GM19397 (cell line): ENCODE measurements around the gene COQ5.
"Not testable (repeated sequence)": the region's sequence is repeated elsewhere in the genome, so short reads cannot be mapped to it uniquely, and the experiment has no call there.

Source experiments
- ATAC-seq: cut with Tn5 transposase; IDR thresholded peaks from one replicate; pipeline ENCODE4 v1.9.1; 2021; ENCODE audit warnings: mild to moderate bottlenecking, moderate library complexity; ENCODE audit not compliant: unreplicated experiment

The COQ5 gene

DNA sequence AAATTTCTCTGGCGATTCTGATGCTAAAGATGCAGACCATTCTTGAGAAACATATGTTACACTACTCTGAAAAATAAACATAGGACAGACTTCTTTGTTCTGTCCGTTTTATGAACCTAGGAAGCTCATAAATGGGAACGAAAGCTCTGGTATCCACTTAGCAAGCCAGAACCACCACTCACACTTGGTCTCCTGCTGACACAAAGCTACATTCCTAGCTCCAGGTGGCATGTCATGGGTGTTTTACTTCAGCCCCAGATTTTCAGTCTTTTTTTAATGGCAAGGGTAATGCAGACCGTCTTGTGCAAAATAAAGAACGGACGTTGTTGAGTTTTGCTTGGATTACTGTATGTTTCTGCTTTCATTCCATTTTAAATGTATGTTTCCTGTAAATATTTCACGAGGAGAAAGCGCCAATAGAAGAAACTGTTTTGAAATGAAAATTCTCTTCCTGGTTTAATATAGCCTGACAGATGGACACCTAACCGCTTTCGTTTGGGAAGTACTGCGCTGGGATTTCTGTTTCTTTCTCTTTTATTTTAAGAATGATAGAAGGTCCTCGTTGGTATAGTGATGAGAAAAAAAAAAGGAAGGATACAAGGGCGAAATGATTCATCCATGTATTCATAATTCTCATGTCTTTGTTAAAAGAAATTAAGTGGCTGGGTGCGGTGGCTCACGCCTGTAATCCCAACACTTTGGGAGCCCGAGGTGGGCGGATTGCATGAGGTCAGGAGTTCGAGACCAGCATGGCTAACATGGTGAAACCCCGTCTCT, 871 bp upstream of the COQ5 start:
- no peak for ATAC-seq

DNA sequence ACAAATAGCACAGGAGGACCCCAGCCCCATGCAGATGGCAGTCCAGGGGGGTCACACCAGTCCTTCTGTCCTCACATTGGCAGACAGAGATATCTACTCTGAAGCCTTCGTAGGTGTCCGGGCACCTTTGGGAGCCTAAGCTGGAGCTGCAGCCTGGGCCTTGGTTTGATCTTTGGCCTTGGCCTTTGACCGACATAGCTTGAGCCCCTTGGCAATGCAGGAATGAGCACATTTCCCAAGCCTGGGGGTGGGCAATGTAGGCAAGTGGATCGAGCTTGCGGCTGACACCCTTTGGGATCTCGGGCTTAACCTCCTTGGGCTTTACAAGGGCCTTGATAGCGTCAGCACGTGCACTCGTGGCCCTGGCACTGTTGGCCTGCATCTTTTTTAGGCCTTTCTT, 6.4 kb downstream of the COQ5 start:
- no peak for ATAC-seq

DNA sequence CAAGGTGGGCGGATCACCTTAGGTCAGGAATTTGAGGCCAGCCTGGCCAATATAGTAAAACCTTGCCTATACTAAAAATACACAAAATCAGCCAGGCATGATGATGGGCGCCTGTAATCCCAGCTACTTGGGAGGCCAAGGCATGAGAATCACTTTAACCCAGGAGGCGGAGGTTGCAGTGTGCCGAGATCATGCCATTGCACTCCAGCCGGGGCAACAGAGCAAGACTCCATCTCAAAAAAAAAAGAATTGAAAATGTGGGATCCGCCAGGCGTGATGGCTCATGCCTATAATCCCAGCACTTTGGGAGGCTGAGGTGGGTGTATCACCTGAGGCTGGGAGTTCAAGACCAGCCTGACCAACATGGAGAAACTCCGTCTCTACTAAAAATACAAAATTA, 9.6 kb downstream of the COQ5 start:
- not testable (repeated sequence) for ATAC-seq

DNA sequence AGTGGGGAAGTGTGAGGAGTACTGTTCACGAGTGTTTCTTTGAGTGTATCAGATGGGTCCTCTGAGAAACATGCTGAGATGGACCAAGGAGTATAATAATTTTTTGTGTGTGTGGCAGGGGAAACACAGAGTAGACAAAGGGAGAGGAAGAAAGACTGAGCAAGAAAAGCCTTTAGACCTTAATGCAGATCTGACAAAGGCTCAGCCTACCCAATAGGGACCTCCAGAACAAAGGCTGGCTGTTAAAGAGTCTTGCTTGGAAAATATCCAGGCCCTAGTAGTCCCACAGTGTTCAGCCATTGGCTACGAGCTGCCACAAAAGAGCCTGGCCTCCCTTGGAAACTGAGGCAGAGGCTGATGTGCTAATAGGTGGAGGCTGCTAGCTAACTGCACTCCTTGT, 13.5 kb downstream of the COQ5 start:
- no peak for ATAC-seq

DNA sequence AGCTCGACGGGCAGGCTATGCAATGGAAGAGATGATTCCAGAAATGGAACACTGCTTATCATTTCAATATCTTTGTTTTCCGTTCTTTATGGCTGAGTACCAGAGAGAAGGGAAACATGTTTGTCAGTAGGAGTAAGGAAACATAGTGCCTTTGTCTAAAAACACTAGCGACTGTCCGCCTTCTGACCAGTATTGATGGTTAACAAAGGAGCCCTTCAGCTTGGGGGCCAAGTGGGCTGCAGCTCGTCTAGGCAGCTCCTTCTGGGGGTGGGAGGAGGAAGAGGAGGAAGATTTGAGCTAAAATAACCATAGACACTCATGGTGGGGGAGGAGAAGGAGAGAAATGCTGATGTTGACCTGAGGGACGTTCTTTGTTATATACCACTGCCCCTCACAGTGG, 15.0 kb downstream of the COQ5 start:
- ATAC-seq, result no peak

DNA sequence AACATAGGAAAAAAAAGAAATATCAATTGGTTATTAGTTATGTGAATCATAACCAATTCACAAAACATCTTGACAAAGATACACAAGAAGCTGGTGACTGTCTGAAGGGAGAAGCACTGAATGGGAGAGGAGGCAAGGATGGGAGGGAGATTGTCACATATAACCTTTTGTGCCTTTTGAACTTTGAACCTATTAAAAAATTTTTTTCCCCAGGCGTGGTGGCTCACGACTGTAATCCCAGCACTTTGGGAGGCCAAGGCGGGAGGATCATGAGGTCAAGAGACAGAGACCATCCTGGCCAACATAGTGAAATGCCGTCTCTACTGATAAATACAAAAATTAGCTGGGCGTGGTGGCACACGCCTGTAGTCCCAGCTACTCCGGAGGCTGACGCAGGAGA, 20.4 kb downstream of the COQ5 start:
- ATAC-seq, result no peak

DNA sequence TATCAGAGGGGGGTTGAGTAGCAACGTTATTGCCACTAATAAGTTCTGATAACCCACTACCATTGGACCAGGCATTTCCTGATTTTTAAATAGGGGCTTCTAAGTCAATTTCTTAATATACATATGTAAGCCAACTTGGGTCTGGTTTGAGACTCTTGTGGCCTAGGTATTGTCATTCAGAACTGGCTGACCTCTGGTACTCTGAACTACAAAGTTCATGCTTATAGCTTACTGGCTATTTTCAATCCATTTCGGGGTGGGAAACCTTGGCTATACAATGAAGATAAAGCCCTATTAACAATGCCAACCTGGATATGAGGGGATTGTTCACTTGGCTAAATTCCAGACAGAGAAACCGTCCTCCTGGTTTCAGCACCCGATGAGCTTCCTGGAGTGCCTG, 24.4 kb downstream of the COQ5 start:
- no peak for ATAC-seq

DNA sequence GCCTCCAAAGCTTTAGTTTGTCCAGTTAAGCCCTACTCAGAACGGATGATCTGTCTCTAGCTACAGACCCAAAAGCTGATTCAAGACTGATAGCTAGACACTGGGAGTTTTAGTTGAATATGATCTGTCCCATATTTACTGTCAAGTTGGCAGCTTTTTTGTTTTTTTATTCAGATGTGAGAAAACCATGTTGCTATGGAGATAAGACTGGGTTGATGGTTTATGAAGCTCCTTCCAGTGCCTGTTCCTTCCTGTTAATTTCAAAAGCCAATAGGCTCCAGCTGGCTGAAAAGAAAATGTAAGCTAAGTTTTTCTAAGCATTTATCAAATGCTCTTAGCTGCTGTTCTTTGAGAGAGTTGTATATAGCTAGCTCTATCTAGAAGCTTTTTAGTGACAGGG, 28.4 kb downstream of the COQ5 start:
- no peak for ATAC-seq

DNA sequence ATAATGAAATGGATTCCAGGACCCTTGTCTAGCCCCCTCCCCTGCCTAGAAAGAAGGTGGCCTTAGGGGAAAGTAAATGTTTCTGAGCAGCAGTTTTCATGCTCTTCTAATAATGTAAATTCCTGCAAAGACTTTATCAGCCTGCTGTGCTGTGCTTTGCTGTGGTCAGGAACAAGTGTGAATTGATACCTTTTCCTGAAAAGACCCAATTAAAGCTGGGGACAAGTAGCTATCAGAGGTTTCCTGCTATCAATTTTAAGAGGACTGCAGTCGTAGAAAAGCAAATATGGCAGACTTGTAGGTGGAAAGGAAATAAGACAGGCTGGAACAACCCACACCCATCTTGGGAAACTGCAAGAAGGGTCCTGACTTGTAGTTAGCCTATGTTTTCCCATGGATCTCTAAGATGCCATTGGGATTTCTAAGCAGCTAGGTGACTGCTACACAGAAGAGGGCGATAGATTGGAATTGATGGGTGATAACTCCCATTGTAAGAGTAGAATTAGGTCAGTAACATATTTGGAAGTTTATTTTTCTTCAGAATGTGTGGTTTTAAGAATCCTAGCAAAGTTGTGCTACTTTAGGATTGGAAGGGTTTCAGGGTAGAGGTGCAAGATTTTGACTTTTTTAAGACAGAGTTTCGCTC, 30.0 kb downstream of the COQ5 start:
- no peak for ATAC-seq

DNA sequence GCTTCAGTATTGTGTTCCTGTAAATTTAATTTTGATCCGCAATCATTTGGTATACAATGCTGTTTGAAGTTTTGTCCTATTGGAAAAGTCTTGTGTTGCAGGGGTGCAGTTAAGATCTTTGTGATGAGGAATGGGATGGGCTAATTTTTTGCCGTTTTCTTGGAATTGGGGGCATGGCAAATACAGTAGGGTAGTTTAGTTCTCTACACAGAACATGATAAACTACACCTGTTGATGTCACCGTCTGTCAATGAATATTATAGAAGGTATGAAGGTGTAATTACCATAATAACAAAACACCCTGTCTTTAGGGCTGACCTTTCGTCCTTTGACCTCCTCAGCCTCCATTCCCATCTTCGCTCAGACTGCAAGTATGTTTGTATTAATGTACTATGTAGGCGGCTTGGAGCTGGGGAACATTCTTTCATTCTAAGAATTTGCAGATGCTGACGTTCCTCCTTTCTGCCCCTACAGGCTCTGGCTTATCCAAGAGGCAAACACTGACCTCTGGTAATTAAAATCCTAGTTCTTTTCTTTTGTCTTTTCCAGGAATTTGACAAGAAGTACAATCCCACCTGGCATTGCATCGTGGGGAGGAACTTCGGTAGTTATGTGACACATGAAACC, 31.3 kb downstream of the COQ5 start:
- no peak for ATAC-seq

DNA sequence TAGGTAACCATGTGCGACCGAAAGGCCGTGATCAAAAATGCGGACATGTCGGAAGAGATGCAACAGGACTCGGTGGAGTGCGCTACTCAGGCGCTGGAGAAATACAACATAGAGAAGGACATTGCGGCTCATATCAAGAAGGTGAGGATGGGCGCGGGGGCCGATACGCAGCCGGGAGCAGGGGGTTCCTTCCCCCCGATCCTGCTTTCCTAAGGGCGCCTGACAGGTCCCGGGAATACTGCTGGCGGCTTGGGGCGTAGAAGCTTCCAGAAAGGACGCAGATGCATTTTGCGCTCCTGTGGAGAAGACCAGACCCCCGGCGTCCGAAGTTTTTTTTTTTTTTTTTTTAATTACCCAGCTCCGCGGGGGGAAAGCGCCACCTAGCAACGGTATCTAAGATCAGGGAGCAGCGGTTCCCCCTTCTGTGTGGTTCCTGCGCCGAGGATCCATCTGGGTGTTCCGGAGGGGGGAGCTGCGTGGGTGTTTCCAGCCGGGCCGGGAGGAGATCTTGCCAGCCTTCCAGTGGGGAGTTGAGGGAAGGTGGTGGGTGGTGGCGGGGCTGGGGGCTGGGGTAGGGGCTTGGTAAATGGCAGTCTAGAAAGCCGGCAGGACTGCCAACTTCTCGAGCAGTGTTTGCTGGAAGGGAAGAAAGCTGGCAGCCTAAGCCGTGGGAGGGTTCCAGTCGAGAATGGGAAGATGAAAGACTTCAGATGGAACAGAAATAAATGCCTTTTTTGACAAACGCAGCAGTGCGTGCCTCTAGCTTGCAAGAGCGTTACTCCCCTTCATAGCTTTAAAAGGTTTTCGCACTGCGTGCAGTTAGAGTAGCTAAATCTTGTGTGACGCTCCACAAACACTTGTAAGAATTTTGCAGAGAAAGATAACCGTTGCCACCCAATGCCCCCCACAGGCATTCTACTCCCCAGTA, 32.3 kb downstream of the COQ5 start:
- no peak for ATAC-seq

DNA sequence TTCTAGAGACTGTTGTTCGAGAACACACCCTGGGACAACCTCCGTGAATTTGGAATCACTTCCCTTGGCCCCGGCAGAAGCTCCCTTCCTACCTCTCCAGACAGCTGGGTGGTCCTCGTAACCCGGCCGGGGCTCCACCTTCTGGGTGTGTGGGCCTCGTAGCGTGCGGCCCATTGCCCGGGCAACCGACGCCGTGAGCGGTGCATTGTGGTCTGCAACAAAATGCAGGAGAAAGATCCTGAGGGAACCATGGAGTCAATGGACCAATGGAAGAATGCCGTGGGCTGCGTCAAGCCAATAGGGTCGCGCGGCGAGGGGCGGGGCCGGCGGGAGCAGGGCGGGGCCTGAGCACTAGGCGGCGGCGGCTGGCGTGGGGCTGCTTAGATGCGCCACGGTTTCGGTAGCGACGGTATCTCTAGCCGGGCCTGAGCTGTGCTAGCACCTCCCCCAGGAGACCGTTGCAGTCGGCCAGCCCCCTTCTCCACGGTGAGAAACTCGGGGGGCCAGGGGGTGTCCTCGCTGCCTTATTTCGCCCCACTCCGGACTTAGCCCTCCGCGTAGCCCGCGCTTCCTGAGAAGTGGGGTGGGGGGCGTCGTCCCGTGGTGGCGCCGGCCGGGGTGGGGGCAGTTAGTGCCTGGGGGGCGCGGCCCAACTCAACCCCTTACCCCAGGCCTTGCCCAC, 33.1 kb downstream of the COQ5 start, which contains the start of gene DYNLL1:
DYNLL1 (plus strand) TSS at position 383 of the 682 bp plus-strand sequence. CDS start 309 bp downstream, outside the sequence.
- peak; percentile 95 for ATAC-seq

DNA sequence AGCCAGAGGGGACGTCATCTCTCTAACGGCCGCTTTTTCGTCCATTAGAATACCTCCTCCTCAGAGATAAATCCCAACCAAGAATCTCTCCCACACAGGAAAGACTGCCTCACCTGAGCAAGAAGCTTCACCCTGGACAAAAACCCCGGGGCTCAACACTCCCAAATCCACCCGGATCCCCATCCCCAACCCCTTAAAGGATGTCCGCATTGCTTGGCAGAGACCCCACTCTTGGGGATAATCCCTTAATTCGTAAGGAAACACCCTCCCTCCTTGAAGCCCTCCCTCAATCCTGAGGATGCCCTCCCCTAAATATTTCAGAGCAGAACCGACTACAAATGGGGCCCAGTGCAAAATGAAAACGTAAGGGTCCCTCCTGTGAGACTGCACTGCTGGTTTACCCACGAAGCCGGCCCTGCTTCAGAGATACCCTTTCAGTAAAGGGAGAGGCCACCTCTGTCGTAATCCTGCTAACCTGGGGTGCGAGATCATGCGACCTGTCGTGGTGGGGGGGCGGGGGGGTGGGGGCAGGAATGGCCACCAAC, 33.7 kb downstream of the COQ5 start:
- no peak for ATAC-seq

DNA sequence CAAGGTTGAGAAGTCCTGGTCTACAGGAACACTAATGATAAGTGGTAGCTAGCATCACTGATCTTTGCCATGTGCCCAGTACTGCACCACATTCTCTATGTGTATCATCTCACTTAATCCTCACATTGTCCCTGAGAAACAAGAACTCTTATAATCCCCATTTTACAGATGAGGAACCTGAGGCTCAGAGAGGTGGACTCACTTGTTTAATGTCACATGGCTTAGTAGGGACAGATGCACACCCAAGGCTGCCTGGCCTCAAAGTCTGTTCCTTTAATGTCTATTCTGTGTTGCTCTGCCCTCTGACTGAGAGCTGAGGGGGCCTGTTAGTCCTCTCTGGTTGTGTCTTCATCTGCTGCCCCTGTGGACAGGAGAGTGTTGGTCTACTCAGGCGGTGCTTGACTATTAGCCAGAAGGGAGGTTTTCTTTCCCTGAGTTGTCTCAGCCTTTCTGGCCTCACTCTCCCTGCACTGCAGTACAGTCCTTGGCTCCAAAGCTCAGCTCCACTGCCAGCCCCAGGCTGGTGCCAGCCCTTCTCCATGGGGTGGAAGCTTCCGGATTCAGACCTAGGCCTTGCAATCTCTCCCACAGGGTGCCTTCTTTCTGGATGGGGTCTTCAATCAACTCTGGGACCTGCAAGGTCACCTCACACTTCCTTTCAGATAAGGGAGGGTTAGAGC, 38.0 kb downstream of the COQ5 start:
- ATAC-seq, result no peak

DNA sequence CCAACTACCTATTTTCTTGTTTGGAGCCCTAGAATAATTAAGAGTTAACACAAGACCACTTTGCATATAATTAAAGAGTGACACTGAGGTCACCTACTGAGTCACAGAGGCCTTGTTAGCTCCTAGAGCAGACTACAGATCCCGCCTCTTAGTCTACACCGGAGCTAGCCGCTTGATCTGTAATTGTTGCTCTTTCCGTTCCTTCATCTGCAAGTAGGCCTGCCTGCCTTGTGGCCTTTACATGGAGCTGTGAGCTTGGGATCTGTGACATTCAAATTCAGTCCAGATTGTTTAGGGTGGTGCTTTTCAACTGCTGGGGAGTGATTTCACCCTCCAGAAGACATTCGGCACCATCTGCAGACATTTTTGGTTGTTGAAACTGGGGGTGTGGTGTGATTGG, 38.6 kb downstream of the COQ5 start:
- no peak for ATAC-seq

DNA sequence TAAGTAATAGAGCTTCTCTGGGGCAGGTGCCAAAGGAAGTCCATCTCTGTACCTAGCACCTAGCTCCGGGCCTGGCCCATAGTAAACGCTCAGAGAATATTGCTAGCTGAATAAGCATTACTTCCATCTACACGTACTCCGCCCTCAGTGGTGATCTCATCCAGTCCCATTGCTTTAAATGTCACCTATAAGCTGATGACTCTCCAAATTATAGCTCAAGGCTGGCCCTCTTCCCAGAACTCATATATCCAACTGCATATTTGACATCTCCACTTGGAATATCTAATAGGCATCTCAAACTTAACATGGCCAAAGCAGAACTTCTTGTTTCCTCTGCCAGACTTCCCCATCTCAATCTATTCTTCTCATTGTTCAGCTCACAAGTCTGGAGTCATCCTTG, 39.9 kb downstream of the COQ5 start:
- no peak for ATAC-seq

DNA sequence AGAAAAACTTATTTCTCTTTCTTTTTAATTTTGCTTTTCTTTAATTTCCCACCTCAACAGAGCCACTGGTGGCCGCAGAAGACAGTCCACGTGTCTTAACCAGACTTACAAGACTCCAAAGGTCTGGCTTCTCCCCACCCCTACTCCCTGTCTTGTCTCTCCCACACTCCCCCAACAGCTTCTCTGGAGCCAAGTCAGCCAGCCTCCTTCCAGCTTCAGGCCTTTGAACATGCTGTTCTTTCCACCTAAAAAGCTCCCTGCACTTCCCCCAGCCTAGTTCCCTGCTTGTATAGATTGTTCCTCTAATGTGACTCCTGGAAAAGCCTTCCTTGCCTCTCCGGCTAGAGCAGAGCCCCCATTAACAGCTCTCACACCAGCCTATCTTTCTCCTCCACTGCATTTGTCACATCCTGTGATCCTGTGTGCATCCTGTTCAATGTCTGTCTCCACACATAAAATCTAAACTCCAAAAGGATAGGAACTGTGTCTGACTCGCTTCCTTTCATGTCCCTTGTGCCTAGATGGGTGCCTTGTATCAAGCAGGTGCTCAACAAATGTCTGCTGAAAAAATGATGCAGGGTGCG, 40.8 kb downstream of the COQ5 start:
- no peak for ATAC-seq

DNA sequence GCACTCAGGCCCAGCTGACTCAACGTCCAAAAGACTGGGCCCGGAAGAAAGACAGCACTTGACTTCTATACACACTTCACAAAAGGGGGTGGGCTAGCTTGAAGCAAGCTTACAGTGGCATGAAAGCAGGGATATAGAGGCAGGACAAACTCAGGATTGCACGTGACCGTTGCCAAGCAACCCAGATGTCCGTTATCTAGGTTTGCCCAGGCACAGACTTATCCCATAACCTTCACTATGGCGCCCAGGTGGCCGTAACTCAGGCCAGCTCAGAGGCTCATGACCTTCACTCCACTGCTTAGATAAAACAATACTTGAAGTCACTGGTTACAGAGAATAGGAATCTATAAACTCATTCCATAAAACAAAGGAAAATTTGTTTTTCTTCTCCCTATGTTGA, 41.4 kb downstream of the COQ5 start:
- ATAC-seq, result not testable (repeated sequence)
